Measurements from ENCODE around the gene CACNA1G. TPM values are rescaled to one million over a fixed set of nuclear protein-coding genes. Genes with fewer than 3 reads are reported as not detected.

CACNA1G gene
- total RNA-seq, 2 experiments from 2014 or later: 0.13 TPM; not detected in 1

- CTCF ChIA-PET: interaction anchor here (0.9 to 1.2 kb wide), 2 partner anchors 120 to 296 kb away, joined by 3 read pairs; no protein-coding TSS in a partner anchor
- intact Hi-C loops (cut with micrococcal nuclease): no loop called here
Measured at GRCh38 chr17:50667259-50668024, 106.9 kb downstream of the CACNA1G start.

GRCh38 chr17:50668025-50668837 is 107.7 kb downstream of the CACNA1G start:
- TF ChIP-seq CTCF (IDR thresholded peaks at IDR 0.05): no peak
- no peak for DNase-seq
- POLR2A ChIA-PET: no interaction called here
- CTCF ChIA-PET: interaction anchor here (0.9 kb wide), 1 partner anchor 120 kb away, joined by 3 read pairs; no protein-coding TSS in a partner anchor
- intact Hi-C loops (cut with micrococcal nuclease): no loop called here
- H3K4me3 Mint-ChIP-seq: no peak overlapping the region
- H3K36me3 Mint-ChIP-seq (ENCODE audit: low read depth): no peaks in the 10 kb centered on the region
- H3K9me3 Mint-ChIP-seq: no peaks in the 10 kb centered on the region
- H3K4me1 Mint-ChIP-seq (ENCODE audit: low read depth): no peaks in the 10 kb centered on the region
- no peak for ATAC-seq
- H3K27ac Mint-ChIP-seq: no peak overlapping the region
- H3K27me3 Mint-ChIP-seq: no peaks in the 10 kb centered on the region

More at GRCh38 chr17:50667259-50668024, 106.9 kb downstream of the CACNA1G start:
- ATAC-seq (no peak), DNase-seq (no peak)
- Mint-ChIP-seq H3K27ac (no peak overlapping the region), H3K9me3 (no peaks in the 10 kb centered on the region), H3K4me1 (ENCODE audit: low read depth) (peaks cover 3% of the 10 kb centered on the region), H3K27me3 (no peaks in the 10 kb centered on the region), H3K36me3 (ENCODE audit: low read depth) (no peaks in the 10 kb centered on the region), H3K4me3 (no peak overlapping the region)
- TF ChIP-seq CTCF (IDR thresholded peaks at IDR 0.05): no peak
- POLR2A ChIA-PET: no interaction called here

GRCh38 chr17:50668838-50669581 is 108.5 kb downstream of the CACNA1G start:
- Mint-ChIP-seq H3K9me3 (no peaks in the 10 kb centered on the region), H3K4me1 (ENCODE audit: low read depth) (no peaks in the 10 kb centered on the region), H3K4me3 (no peak overlapping the region), H3K27me3 (no peaks in the 10 kb centered on the region), H3K27ac (no peak overlapping the region), H3K36me3 (ENCODE audit: low read depth) (no peaks in the 10 kb centered on the region)
- ChIA-PET CTCF (interaction anchor here (1.3 to 1.7 kb wide), 2 partner anchors 8 to 33 kb away, joined by 3 to 5 read pairs; no protein-coding TSS in a partner anchor), POLR2A (no interaction called here)
- intact Hi-C loops (cut with micrococcal nuclease): no loop called here
- no peak for TF ChIP-seq CTCF (IDR thresholded peaks at IDR 0.05)
- ATAC-seq: no peak
- DNase-seq: no peak

- no peaks in the 10 kb centered on the region for H3K9me3 Mint-ChIP-seq
- H3K4me1 Mint-ChIP-seq (ENCODE audit: low read depth): no peaks in the 10 kb centered on the region
- intact Hi-C loops (cut with micrococcal nuclease): no loop called here
- DNase-seq (no peak), ATAC-seq (no peak)
- TF ChIP-seq CTCF (IDR thresholded peaks at IDR 0.05): no peak
- H3K27me3 Mint-ChIP-seq: no peaks in the 10 kb centered on the region
- H3K36me3 Mint-ChIP-seq (ENCODE audit: low read depth): no peaks in the 10 kb centered on the region
- H3K4me3 Mint-ChIP-seq: no peak overlapping the region
- no peak overlapping the region for H3K27ac Mint-ChIP-seq
- POLR2A ChIA-PET: no interaction called here
- CTCF ChIA-PET: no interaction called here
Measured at GRCh38 chr17:50672071-50672470, 111.6 kb downstream of the CACNA1G start.

Measured in activated CD8-positive, alpha-beta T cell treated with anti-CD3 and anti-CD28 coated beads for 36 hours (primary cell).